Activated T-cell treated with anti-CD3 and anti-CD28 coated beads, Interleukin-2, amount 50 U/mL, for 24 hours (primary cell): ENCODE results near the gene NFATC4.
A peak's percentile ranks its signal among the peaks of the same experiment; 100 is the strongest.
"Not testable (repeated sequence)": the region's sequence is repeated elsewhere in the genome, so short reads cannot be mapped to it uniquely, and the experiment has no call there.

Experiments used
- DNase-seq: peaks from one replicate; pipeline ENCODE4 v3.0.0-alpha.2; 2020
- H3K27ac Mint-ChIP-seq: 2 replicates; pipeline ENCODE4 v1.8.0; 2020; ENCODE audit warnings: mild to moderate bottlenecking, mixed read lengths
- H3K27me3 Mint-ChIP-seq: 2 replicates; pipeline ENCODE4 v1.8.0; 2020; ENCODE audit warnings: mixed read lengths
- H3K36me3 Mint-ChIP-seq: 2 replicates; pipeline ENCODE4 v1.8.0; 2020; ENCODE audit warnings: low read depth, mixed read lengths
- H3K4me1 Mint-ChIP-seq: 2 replicates; pipeline ENCODE4 v1.8.0; 2020; ENCODE audit warnings: low read depth, mixed read lengths
- H3K4me3 Mint-ChIP-seq: 2 replicates; pipeline ENCODE4 v1.8.0; 2020; ENCODE audit warnings: mild to moderate bottlenecking, moderate library complexity, mixed read lengths
- H3K9me3 Mint-ChIP-seq: 2 replicates; pipeline ENCODE4 v1.8.0; 2020; ENCODE audit warnings: mixed read lengths

Gene NFATC4

GRCh38 chr14:24367514-24368211 is at the start of gene NFATC4:
NFATC4 (plus strand) TSS chr14:24368184; CDS start chr14:24368341, 157 bp downstream.
- no peak for DNase-seq
- peak within 1 kb of the TSS; percentile 64 for H3K4me3 Mint-ChIP-seq
- H3K27me3 Mint-ChIP-seq: peaks cover 46% of the 10 kb centered on the region

GRCh38 chr14:24321212-24321975 is 46.6 kb upstream of the NFATC4 start:
- peaks cover 4% of the 10 kb centered on the region for H3K36me3 Mint-ChIP-seq

More at GRCh38 chr14:24367514-24368211, at the start of gene NFATC4:
- Mint-ChIP-seq H3K9me3 (no peaks in the 10 kb centered on the region), H3K36me3 (no peaks in the 10 kb centered on the region), H3K27ac (peak within 1 kb of the TSS; percentile 18), H3K4me1 (peaks cover 26% of the 10 kb centered on the region)

DNA sequence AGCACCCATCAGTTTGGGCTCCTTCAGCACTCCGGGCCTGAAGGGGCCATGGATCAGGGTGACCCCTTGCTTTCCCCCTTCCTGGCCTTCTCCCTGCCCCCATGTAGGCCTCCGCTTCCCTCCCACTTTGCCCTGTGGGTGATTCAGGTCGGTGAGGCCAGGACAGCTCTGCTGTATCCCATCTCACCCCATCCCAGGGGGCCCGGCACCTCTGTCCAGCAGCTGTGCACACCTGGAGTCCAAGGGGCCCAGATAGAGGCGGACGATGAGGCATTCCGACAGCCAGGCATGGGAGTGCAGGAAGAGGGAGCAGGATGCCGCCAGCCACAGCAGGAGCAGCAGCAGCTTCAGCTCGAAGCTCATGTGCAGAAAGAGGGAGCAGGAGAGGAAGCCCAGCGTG is 45.3 kb upstream of the NFATC4 start:
- no peak for DNase-seq
- H3K4me1 Mint-ChIP-seq: peaks cover 8% of the 10 kb centered on the region
- no peak overlapping the region for H3K27ac Mint-ChIP-seq
- H3K9me3 Mint-ChIP-seq: no peaks in the 10 kb centered on the region
- H3K27me3 Mint-ChIP-seq: no peaks in the 10 kb centered on the region
- no peak overlapping the region for H3K4me3 Mint-ChIP-seq
- H3K36me3 Mint-ChIP-seq: no peaks in the 10 kb centered on the region

More at GRCh38 chr14:24321212-24321975, 46.6 kb upstream of the NFATC4 start:
- Mint-ChIP-seq H3K9me3 (no peaks in the 10 kb centered on the region), H3K27ac (no peak overlapping the region), H3K27me3 (no peaks in the 10 kb centered on the region), H3K4me3 (no peak overlapping the region), H3K4me1 (peaks cover 16% of the 10 kb centered on the region)
- no peak for DNase-seq

GRCh38 chr14:24323341-24323740 is 44.6 kb upstream of the NFATC4 start:
- H3K4me1 Mint-ChIP-seq: peaks cover 4% of the 10 kb centered on the region
- H3K27ac Mint-ChIP-seq: no peak overlapping the region
- H3K27me3 Mint-ChIP-seq: no peaks in the 10 kb centered on the region

GRCh38 chr14:24324024-24324423 is 44.0 kb upstream of the NFATC4 start:
- H3K4me1 Mint-ChIP-seq: peaks cover 4% of the 10 kb centered on the region
- H3K4me3 Mint-ChIP-seq: no peak overlapping the region
- H3K36me3 Mint-ChIP-seq: no peaks in the 10 kb centered on the region
- H3K27ac Mint-ChIP-seq: no peak overlapping the region
- H3K9me3 Mint-ChIP-seq: no peaks in the 10 kb centered on the region
- DNase-seq: no peak
- H3K27me3 Mint-ChIP-seq: no peaks in the 10 kb centered on the region

More at GRCh38 chr14:24323341-24323740, 44.6 kb upstream of the NFATC4 start:
- DNase-seq: no peak
- Mint-ChIP-seq H3K36me3 (no peaks in the 10 kb centered on the region), H3K9me3 (no peaks in the 10 kb centered on the region), H3K4me3 (no peak overlapping the region)

DNA sequence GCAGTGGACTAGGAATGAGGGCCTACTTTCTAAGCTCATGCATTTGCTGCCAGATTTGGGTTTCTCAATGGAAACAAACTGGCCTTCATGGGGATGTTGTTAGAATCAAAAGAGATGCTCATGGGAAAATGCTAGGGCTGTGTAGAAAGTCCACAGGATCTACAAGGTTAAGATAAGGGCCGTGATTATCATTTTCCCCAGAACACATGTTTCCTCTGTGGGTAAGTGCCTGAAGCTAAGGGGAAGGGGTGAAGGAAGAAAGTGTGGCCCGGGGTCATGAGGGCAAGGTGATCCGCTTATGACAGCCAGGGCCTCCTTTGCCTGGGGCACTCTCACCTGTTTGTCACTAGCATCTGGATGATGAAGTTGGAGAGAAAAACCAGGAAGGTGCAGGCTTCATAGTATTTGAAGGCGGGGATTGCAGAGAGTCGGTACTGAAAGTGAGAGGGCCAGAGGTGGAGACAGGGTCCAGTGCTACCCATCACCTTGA is 42.9 kb upstream of the NFATC4 start:
- no peak overlapping the region for H3K4me3 Mint-ChIP-seq
- H3K9me3 Mint-ChIP-seq: no peaks in the 10 kb centered on the region
- peaks cover 15% of the 10 kb centered on the region for H3K4me1 Mint-ChIP-seq
- no peak for DNase-seq
- no peaks in the 10 kb centered on the region for H3K27me3 Mint-ChIP-seq
- H3K36me3 Mint-ChIP-seq: no peaks in the 10 kb centered on the region
- H3K27ac Mint-ChIP-seq: no peak overlapping the region

DNA sequence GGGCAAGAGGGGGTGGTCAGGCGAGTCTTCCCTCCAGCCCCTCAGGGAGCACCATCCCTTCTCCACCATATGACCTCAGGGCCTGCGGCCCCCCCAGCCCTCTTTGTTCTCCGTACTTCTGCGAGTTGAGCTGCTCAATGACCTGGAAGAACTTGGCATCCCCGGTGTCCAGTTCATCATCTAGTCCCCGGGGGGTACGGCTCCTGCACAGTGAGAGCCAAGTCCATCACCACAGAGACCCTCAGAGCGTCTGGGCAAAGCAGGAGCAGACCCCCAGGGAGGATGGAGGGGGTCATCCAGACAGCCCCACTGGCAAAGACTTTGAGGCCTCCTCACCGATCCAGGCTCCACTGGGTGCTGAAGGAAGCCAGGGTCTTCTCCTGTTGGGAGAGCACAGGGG is 42.0 kb upstream of the NFATC4 start:
- H3K4me3 Mint-ChIP-seq: no peak overlapping the region
- no peaks in the 10 kb centered on the region for H3K36me3 Mint-ChIP-seq
- no peak overlapping the region for H3K27ac Mint-ChIP-seq
- H3K27me3 Mint-ChIP-seq: no peaks in the 10 kb centered on the region
- DNase-seq: no peak
- peaks cover 16% of the 10 kb centered on the region for H3K4me1 Mint-ChIP-seq
- no peaks in the 10 kb centered on the region for H3K9me3 Mint-ChIP-seq

DNA sequence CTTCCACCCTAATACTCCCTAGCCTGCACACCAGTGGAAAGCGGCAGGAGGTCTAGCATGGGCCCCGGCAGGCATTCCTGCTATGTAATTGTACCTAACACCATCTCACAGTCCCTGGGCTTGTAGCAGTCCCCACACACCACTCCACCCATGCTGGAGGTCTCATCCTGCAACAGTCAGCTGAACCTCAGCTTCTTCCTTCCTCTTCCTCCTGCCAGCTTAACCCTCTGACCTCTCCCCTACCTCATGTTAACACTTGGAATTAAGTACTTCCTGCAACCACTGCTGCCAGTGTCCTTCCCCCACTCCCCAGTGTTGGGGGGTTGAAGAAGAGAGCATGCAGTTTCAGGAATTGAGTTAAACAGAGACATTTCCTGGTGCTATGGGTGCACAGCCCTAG is 40.7 kb upstream of the NFATC4 start:
- H3K9me3 Mint-ChIP-seq: no peaks in the 10 kb centered on the region
- no peak for DNase-seq
- no peak overlapping the region for H3K4me3 Mint-ChIP-seq
- peaks cover 23% of the 10 kb centered on the region for H3K4me1 Mint-ChIP-seq
- peaks cover 3% of the 10 kb centered on the region for H3K27me3 Mint-ChIP-seq
- H3K27ac Mint-ChIP-seq: no peak overlapping the region
- no peaks in the 10 kb centered on the region for H3K36me3 Mint-ChIP-seq

- H3K27me3 Mint-ChIP-seq, H3K27ac Mint-ChIP-seq, H3K36me3 Mint-ChIP-seq, DNase-seq, H3K9me3 Mint-ChIP-seq, H3K4me3 Mint-ChIP-seq: not testable (repeated sequence)
- H3K4me1 Mint-ChIP-seq: peaks cover 29% of the 10 kb centered on the region
Observed at GRCh38 chr14:24327914-24328313, 40.1 kb upstream of the NFATC4 start.

DNA sequence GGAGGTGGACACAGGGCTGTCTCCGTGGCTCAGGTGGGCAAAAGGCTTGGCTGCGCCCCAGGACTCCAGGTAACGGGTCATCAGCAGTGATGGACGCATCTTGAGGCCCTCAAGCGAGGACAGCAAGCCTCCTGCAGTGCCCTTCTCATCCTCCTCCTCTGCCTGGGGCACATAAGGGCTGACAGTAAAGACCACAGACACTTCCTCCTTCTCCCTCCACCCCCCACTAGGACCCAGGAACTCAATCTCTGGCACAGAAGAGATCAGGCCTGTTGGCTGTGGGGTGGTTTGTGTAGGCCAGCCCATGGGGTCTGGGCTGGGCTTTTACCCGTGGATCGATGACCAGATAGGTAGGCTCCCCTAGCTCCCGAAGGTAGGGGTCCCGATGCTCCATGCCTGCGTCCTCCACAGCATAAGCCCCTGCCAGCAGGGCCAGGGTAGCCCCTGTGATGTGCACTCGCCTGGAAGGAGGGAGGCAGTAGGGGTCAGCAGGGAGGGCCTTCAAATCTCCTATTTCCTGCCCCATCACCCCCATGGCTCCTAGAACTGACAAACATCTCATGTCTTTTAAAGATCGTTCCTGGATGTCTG is 38.8 kb upstream of the NFATC4 start:
- Mint-ChIP-seq H3K27ac (no peak overlapping the region), H3K27me3 (peaks cover 20% of the 10 kb centered on the region), H3K36me3 (no peaks in the 10 kb centered on the region), H3K4me3 (no peak overlapping the region), H3K4me1 (peaks cover 39% of the 10 kb centered on the region), H3K9me3 (no peaks in the 10 kb centered on the region)
- no peak for DNase-seq

- H3K27me3 Mint-ChIP-seq: peaks cover 25% of the 10 kb centered on the region
- no peaks in the 10 kb centered on the region for H3K9me3 Mint-ChIP-seq
- H3K4me1 Mint-ChIP-seq: peaks cover 43% of the 10 kb centered on the region
- DNase-seq: peak; percentile 63
- no peak overlapping the region for H3K27ac Mint-ChIP-seq
- no peak overlapping the region for H3K4me3 Mint-ChIP-seq
- no peaks in the 10 kb centered on the region for H3K36me3 Mint-ChIP-seq
Observed at GRCh38 chr14:24329736-24330135, 38.2 kb upstream of the NFATC4 start.

- H3K4me1 Mint-ChIP-seq: peaks cover 48% of the 10 kb centered on the region
- no peaks in the 10 kb centered on the region for H3K9me3 Mint-ChIP-seq
- H3K36me3 Mint-ChIP-seq: peaks cover 1% of the 10 kb centered on the region
- H3K27ac Mint-ChIP-seq: no peak overlapping the region
- no peak for DNase-seq
- peaks cover 39% of the 10 kb centered on the region for H3K27me3 Mint-ChIP-seq
- no peak overlapping the region for H3K4me3 Mint-ChIP-seq
Observed at GRCh38 chr14:24330973-24331674, 36.9 kb upstream of the NFATC4 start.

GRCh38 chr14:24331731-24332267 is 36.2 kb upstream of the NFATC4 start:
- peak overlapping the region; percentile 64 for H3K4me3 Mint-ChIP-seq
- peaks cover 6% of the 10 kb centered on the region for H3K36me3 Mint-ChIP-seq
- H3K4me1 Mint-ChIP-seq: peaks cover 48% of the 10 kb centered on the region
- no peak for DNase-seq
- peak overlapping the region; percentile 42 for H3K27ac Mint-ChIP-seq
- H3K9me3 Mint-ChIP-seq: no peaks in the 10 kb centered on the region
- peaks cover 42% of the 10 kb centered on the region for H3K27me3 Mint-ChIP-seq
